ENCODE measurements around the gene CCR4. TPM values are rescaled to one million over a fixed set of nuclear protein-coding genes. Genes with fewer than 3 reads are reported as not detected.

The CCR4 gene
- total RNA-seq, 1 experiment from 2014 or later: not detected

GRCh38 chr3:32998631-32999451 lies 47.4 kb downstream of the CCR4 start:
- H3K9me3 ChIP-seq (ENCODE audit: control insufficient read depth in 1 of 2, insufficient read depth in 1 of 2, low read depth in 1 of 2, low read length in 2 of 2): no peaks in the 10 kb centered on the region
- TF ChIP-seq EZH2phosphoT487 (IDR thresholded peaks at IDR 0.05; ENCODE audit: borderline replicate concordance) (no peak), REST (IDR thresholded peaks at IDR 0.05; ENCODE audit: low read depth) (no peak), EGR1 (IDR thresholded peaks at IDR 0.05; ENCODE audit: low read depth) (no peak), CEBPB (IDR thresholded peaks at IDR 0.05; ENCODE audit: low read depth) (no peak)
- TF ChIP-seq, protein P1, sequence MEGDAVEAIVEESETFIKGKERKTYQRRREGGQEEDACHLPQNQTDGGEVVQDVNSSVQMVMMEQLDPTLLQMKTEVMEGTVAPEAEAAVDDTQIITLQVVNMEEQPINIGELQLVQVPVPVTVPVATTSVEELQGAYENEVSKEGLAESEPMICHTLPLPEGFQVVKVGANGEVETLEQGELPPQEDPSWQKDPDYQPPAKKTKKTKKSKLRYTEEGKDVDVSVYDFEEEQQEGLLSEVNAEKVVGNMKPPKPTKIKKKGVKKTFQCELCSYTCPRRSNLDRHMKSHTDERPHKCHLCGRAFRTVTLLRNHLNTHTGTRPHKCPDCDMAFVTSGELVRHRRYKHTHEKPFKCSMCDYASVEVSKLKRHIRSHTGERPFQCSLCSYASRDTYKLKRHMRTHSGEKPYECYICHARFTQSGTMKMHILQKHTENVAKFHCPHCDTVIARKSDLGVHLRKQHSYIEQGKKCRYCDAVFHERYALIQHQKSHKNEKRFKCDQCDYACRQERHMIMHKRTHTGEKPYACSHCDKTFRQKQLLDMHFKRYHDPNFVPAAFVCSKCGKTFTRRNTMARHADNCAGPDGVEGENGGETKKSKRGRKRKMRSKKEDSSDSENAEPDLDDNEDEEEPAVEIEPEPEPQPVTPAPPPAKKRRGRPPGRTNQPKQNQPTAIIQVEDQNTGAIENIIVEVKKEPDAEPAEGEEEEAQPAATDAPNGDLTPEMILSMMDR (IDR thresholded peaks at IDR 0.05 in 2 of 3, conservative IDR thresholded peaks at IDR 0.05 in 1 of 3; ENCODE audit: borderline replicate concordance in 1 of 3, insufficient read depth in 1 of 3, low read depth in 2 of 3, low read length in 2 of 3): no peak
- H3K27me3 ChIP-seq (ENCODE audit: insufficient read depth, low read length): no peaks in the 10 kb centered on the region
- H3K27ac ChIP-seq (ENCODE audit: low read depth, low read length): no peak overlapping the region
- no peak for DNase-seq (ENCODE audit: low read depth, low spot score)
- no peak overlapping the region for H3K4me2 ChIP-seq (ENCODE audit: low read length)
- no peaks in the 10 kb centered on the region for H3K79me2 ChIP-seq (ENCODE audit: insufficient read depth, low read length)
- no peaks in the 10 kb centered on the region for H4K20me1 ChIP-seq (ENCODE audit: insufficient read depth)
- no peak for ATAC-seq
- H3K9ac ChIP-seq (ENCODE audit: low read length): no peak overlapping the region
- intact Hi-C loops (cut with micrococcal nuclease): no loop called here
- POLR2A ChIA-PET: no interaction called here
- RAD21 ChIA-PET (ENCODE audit: low non-redundant PET in 1 of 2, low total read pairs in 2 of 2, uncharacterized antibody in 2 of 2, unreplicated experiment in 2 of 2): no interaction called here
- H3K36me3 ChIP-seq (ENCODE audit: control insufficient read depth in 1 of 2, insufficient read depth in 2 of 2, low read length in 2 of 2): no peaks in the 10 kb centered on the region
- CTCF ChIA-PET: no interaction called here
- BruUV-seq (replicated peaks): no TSS peak
- H2AFZ ChIP-seq (ENCODE audit: low read depth, low read length, poor library complexity, severe bottlenecking): no peak overlapping the region
- H3K4me1 ChIP-seq (ENCODE audit: control insufficient read depth in 1 of 2, insufficient read depth in 2 of 2, low read length in 2 of 2): no peaks in the 10 kb centered on the region
- H3K9me2 ChIP-seq (ENCODE audit: insufficient read depth): no peaks in the 10 kb centered on the region
- H3K4me3 ChIP-seq (replicated peaks in 1 of 2; ENCODE audit: low read depth in 1 of 2, low read length in 2 of 2): no peak overlapping the region

All from HCT116 (cell line).